Measurements from ENCODE around the gene FAT1.
A peak's percentile ranks its signal among the peaks of the same experiment; 100 is the strongest.

Gene FAT1

DNA sequence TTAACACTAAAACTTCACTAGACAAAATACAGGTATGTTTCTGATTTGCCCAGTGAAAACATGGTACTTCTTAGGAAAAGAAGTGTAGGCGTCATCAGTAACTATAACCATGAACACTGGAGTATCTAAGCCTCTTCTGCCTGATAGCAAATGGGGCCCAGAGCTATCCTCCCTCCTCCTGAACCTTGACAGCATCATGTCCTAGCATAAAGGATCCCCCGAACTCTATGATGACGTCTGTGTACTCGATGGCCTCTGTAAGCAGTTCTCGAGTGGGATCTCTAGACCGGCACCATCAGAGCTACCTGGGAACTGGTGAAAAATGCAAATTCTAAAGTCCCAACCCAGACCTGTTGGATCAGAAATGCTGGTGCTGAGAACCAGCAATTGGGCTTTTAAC is 132.0 kb downstream of the FAT1 start:
- Histone ChIP-seq H3K36me3 (ENCODE audit: control insufficient read depth, insufficient read depth, low read length) (no peaks in the 10 kb centered on the region), H3K4me1 (no peaks in the 10 kb centered on the region), H2AFZ (no peak overlapping the region), H3K9ac (no peak overlapping the region), H3K79me2 (no peaks in the 10 kb centered on the region), H3K27ac (no peak overlapping the region), H3K27me3 (ENCODE audit: control insufficient read depth, insufficient read depth, low read length) (no peaks in the 10 kb centered on the region), H3K4me3 (ENCODE audit: low read depth, low read length) (no peak overlapping the region), H3K4me2 (ENCODE audit: low read length) (no peak overlapping the region), H3K9me3 (ENCODE audit: control insufficient read depth, low read length) (no peaks in the 10 kb centered on the region)
- TF ChIP-seq, protein P1, sequence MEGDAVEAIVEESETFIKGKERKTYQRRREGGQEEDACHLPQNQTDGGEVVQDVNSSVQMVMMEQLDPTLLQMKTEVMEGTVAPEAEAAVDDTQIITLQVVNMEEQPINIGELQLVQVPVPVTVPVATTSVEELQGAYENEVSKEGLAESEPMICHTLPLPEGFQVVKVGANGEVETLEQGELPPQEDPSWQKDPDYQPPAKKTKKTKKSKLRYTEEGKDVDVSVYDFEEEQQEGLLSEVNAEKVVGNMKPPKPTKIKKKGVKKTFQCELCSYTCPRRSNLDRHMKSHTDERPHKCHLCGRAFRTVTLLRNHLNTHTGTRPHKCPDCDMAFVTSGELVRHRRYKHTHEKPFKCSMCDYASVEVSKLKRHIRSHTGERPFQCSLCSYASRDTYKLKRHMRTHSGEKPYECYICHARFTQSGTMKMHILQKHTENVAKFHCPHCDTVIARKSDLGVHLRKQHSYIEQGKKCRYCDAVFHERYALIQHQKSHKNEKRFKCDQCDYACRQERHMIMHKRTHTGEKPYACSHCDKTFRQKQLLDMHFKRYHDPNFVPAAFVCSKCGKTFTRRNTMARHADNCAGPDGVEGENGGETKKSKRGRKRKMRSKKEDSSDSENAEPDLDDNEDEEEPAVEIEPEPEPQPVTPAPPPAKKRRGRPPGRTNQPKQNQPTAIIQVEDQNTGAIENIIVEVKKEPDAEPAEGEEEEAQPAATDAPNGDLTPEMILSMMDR (IDR thresholded peaks at IDR 0.05), result no peak

DNA sequence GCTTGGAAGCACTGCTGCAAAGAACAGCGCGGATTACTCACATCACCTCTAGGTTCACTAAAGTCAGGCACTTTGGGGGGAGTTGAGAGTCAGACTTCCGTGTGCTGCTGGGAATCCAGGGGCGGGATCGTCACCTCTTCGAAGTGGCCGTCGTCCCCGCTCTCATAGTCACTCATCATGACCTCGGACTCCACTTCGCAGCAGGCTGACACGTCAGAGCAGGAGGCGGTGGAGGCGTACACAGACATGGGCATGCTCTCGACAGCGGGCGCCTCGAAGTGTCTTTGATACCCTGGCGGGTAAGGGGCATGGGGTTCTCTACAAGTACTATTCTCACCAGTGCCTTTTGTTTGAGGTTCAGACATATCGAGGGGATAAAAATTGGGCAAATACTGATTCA is 135.2 kb downstream of the FAT1 start:
- Histone ChIP-seq H3K9me3 (ENCODE audit: control insufficient read depth, low read length) (no peaks in the 10 kb centered on the region), H3K36me3 (ENCODE audit: control insufficient read depth, insufficient read depth, low read length) (no peaks in the 10 kb centered on the region), H3K79me2 (no peaks in the 10 kb centered on the region)

DNA sequence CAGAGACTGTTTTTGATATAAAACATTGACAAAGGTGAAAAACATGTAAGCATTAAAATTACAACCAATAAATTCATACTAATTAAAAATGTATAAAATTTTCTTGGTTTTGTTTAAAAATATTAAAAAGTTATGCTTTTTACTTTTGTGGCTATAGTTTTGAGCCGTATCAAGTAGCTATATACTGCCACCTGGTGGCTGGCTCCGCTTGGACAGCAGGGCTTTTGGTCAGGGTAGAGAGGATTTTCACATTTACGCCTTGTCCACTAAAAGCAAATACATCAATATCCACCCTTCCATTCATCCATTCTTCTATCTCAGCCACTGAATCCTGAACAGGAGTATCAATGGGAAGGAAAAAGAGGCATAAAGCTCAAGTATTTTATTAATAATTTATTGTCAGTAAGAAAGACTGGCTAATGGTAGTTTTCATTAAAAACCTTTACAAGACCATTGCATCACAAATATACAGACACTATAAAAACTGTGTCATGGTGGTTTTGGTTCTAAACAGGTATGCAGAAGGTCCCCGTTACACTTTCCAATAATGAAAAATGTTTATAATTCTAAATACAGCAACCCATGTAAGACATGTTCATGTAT is 136.1 kb downstream of the FAT1 start:
- no peaks in the 10 kb centered on the region for H3K27me3 ChIP-seq (ENCODE audit: control insufficient read depth, insufficient read depth, low read length)
- H3K9ac ChIP-seq, result no peak overlapping the region
- H3K4me2 ChIP-seq (ENCODE audit: low read length), result no peak overlapping the region
- no peaks in the 10 kb centered on the region for H3K36me3 ChIP-seq (ENCODE audit: control insufficient read depth, insufficient read depth, low read length)
- H3K27ac ChIP-seq, result no peak overlapping the region
- no peaks in the 10 kb centered on the region for H3K79me2 ChIP-seq
- H3K4me1 ChIP-seq, result no peaks in the 10 kb centered on the region
- no peaks in the 10 kb centered on the region for H3K9me3 ChIP-seq (ENCODE audit: control insufficient read depth, low read length)
- no peak overlapping the region for H3K4me3 ChIP-seq (ENCODE audit: low read depth, low read length)
- no peak overlapping the region for H2AFZ ChIP-seq
- TF ChIP-seq, protein P1 (IDR thresholded peaks at IDR 0.05), result peak; percentile 62

More for the DNA sequence above, 135.2 kb downstream of the FAT1 start:
- TF ChIP-seq, protein P1 (IDR thresholded peaks at IDR 0.05), result no peak
- no peaks in the 10 kb centered on the region for H3K27me3 ChIP-seq (ENCODE audit: control insufficient read depth, insufficient read depth, low read length)
- H3K27ac ChIP-seq, result no peak overlapping the region
- no peak overlapping the region for H3K4me2 ChIP-seq (ENCODE audit: low read length)
- no peak overlapping the region for H3K4me3 ChIP-seq (ENCODE audit: low read depth, low read length)
- no peak overlapping the region for H3K9ac ChIP-seq
- H2AFZ ChIP-seq, result no peak overlapping the region
- H3K4me1 ChIP-seq, result no peaks in the 10 kb centered on the region

GRCh38 chr4:186586205-186586604 is 137.5 kb downstream of the FAT1 start:
- no peak overlapping the region for H3K4me3 ChIP-seq (ENCODE audit: low read depth, low read length)
- H3K36me3 ChIP-seq (ENCODE audit: control insufficient read depth, insufficient read depth, low read length), result no peaks in the 10 kb centered on the region
- H3K27me3 ChIP-seq (ENCODE audit: control insufficient read depth, insufficient read depth, low read length), result no peaks in the 10 kb centered on the region

More at GRCh38 chr4:186586205-186586604, 137.5 kb downstream of the FAT1 start:
- no peaks in the 10 kb centered on the region for H3K79me2 ChIP-seq
- no peaks in the 10 kb centered on the region for H3K4me1 ChIP-seq
- H2AFZ ChIP-seq, result no peak overlapping the region
- no peak overlapping the region for H3K27ac ChIP-seq
- no peak overlapping the region for H3K9ac ChIP-seq
- H3K4me2 ChIP-seq (ENCODE audit: low read length), result no peak overlapping the region
- no peaks in the 10 kb centered on the region for H3K9me3 ChIP-seq (ENCODE audit: control insufficient read depth, low read length)
- TF ChIP-seq, protein P1 (IDR thresholded peaks at IDR 0.05), result no peak

Data from parathyroid adenoma (tissue), 2 donors.